GM19438 (cell line): ENCODE measurements around the gene PPHLN1.
"Not testable (repeated sequence)": the region's sequence is repeated elsewhere in the genome, so short reads cannot be mapped to it uniquely, and the experiment has no call there.

ENCODE experiments used
- ATAC-seq: cut with Tn5 transposase; IDR thresholded peaks from one replicate; pipeline ENCODE4 v1.9.1; 2021; ENCODE audit warnings: low read depth; ENCODE audit not compliant: unreplicated experiment

The PPHLN1 gene

DNA sequence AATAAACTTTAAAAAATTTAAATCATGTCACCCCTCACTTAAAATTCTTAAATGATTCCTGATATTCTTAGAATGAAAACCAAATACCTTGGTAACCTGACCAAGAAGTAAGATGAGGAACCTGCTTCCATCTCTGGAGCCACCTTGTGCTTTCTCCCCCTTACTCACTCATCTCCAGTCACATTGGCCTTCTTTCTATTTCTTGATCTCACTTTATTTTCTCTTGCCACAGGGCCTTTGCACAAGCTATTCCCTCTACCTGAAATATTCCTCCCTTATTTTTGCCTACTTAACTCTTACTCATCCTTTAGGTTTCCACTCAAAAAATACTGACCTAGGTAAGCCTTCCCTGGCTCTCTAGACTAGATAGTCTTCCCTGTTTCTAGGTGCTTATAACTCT is 5.2 kb upstream of the PPHLN1 start:
- ATAC-seq, result no peak

DNA sequence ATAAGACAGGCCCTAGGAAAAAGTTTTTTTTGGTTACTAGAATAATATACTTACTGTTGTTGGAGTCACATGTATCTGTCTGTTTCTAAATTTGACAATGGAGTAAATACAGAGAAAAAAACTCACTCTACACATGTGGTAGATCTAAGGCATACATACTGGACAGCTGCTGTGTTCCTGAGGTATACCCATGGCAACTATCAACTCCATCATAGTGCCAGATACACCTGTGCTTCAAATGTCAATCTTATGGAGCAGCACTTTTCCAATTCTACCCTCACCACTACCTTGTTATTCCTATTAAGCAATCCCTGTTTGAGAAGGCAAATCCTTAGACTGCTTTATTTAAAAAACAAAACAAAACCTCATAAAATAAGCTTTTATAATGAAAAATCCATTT is 3.4 kb upstream of the PPHLN1 start:
- no peak for ATAC-seq

DNA sequence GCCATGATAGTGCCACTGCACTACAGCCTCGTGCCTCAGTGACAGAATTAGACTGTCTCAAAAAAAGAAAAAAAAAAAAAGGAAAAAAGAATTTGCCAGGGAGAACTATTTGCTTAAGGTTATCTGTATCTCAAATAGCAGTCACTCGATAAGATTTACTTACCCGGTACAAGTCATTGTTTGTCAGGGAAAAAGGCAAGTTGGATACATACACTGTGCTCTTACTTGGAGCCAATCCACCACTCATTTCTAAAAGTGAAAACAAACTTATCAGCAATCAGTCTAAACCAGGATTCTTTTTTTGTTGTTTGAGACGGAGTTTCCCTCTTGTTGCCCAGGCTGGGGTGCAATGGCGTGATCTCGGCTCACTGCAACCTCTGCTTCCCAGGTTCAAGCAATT is 2.1 kb upstream of the PPHLN1 start:
- ATAC-seq, result no peak

DNA sequence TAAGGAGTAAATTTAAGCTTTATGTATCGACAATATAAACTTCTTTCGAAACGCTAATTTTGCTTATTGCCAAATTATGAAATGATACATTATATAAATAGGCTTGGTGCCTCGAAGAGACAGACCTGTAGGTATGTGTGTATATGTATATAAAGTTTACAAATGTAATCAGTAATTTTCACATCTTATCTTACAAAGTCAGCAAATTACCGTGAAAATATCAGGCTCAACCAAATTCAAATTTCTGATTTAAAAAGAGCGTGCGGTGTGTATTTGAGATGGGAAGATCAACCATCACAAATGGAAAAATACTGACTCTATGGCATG is 678 bp upstream of the PPHLN1 start:
- ATAC-seq, result no peak

DNA sequence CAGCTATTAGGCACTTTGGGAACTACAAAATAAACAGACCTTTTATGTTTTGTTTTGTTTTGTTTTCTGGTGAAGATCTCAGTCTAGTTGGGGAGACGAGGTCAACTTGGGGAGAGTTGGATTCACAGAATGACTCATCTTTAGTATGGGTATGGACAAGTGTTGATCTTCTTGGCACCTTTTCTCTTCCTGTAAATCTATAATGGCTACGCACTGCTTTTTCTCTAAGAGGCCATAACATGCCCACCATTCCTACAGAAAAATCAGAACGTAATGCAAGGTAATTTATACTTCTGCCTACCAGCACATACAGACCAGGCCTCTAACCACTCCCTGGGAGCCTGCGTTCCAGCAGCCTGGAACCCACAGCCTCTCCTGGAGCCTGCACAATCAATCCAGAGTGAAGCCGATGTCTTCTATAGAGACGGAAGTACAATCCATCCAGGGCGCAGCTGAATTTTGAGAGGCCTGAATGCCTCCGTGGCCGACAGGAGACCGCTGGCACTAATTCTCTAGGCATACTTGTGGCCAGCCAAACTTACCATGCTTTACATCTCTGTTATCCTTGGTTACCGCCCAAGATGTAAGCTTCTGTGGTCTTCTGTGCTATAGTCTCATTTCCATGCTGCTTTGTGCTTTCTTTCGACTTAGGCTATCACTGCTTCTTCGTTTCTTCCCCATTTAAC is 717 bp downstream of the PPHLN1 start:
- peak; percentile 20 for ATAC-seq

DNA sequence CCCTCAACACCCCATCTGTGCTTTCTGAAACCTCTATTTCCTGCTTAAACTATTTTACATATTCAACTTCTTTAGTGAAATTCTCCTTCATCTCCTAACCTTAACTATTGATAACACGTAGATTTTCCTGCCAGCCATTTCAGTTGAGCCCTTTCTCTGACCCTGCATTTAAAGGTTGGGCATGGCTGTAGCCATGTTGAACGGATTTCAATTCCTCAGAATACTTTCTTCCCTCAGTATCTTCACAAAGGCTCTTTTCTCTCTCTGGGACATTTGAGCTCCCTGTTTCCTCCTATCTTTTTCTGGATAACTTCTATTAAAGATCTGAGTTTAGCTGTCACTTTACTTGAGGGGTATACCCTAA is 1.2 kb downstream of the PPHLN1 start:
- no peak for ATAC-seq

DNA sequence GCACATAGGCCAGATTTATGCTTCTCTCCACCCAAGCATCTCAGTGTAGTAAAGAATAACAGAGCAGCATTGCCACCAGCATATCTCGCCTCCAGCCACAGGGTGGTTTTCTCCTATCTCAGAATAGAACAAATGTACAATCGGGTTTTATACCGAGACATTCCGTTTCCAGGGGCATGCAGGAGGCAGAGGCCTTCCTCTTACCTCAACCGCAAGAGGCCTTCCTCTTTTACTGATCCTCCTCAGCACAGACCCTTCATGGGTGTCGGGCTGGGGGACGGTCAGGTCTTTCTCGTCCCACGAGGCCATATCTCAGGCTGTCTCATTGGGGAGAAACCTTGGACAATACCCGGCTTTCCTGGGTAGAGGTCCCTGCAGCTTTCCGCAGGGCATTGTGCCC is 4.1 kb downstream of the PPHLN1 start:
- ATAC-seq, result not testable (repeated sequence)

DNA sequence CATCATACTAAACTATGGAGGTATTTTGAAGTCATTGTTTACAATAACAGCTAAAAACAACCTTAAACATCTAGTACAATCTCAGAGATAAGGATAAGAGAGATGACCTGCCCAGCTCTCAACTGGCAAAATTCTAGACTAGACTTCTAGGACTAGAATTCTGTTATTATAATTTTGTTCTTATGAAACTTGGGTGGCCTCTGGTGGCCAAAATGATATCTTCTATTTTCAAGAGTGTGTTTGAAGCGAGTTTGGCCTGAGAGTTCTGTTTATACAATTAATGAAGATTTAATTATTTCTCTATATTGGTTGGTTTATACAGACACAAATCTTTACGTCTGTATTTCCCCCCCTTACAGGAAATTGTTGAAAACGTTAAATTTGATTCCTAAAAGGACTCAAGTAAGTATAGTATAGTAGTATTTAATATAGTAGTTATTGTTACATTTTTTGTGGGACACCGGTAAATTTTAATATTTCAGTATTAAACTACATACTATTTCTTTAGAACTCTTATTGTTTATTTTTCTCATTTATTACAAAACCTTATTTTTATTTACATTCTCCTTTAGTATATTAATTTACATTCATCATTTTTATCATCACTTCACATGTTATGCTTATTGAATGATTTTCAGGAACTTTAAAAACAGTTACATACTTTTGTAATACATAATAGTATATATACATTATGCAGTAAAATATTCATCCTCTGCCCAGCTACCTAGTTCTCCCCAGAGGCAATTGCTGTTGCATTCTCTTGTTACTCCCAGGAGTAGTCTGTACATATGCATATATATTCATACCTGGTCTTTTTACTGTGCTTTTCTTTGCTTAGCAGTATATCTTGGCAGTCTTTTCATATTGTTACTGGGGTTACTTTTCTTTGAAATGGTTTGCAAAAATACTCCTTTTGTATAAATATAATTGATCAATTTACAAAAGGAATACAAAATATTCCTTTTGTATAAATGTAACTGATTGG is 6.6 kb downstream of the PPHLN1 start:
- no peak for ATAC-seq

DNA sequence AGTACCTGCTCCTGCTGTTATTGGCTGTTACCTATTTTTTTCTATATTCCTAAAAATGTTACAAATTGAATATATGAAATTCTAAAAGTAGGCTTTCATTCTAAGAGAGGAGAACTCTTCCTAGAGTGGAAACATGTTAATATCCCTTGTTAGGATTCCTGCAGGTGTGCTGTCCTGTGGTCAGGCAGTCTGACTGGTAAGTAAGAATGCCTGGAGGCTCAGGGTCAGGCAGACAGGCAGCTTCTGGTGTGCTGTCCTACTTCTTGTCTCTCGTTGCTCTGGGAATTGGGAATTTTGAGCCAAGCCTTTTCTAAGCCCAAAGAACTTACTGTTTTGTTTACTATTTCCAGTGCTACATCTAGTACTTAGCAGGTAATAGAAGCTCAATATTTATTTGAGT is 10.3 kb downstream of the PPHLN1 start:
- no peak for ATAC-seq

DNA sequence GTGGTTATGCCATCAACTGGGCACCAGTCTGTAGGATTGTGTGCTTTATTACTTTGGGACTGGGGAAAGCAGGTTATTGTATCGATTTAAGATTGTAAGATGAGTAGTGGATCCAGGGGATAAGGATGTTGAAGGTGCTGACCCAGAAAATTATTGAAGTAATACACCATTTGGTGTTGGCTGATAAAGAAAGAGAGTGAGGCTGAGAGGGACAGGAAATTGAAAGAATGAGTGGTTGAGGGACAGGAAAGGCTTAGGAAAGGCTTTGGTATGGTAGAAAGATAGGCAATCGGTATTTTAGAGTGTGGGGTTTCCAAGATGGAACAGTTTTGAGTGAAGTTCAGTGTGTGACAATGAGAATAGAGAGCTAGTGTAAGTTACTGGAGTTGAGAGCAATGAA is 12.3 kb downstream of the PPHLN1 start:
- no peak for ATAC-seq

DNA sequence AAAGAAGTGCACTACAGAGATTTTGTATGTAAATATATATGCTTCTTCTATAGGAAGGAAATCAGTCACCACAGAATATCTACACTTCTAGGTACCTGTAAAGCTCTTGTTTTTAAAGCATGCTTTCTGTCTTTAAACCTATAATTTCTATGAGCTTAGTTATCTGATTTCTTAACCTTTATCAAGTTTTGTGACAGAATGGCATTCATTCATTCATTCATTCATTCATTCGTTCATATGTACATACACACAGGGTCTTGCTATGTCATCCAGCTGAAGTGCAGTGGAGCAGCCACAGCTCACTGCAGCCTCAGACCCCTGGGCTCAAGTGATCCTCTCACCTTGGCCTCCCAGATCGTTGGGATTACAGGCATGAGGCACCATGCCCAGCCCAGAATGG is 16.1 kb downstream of the PPHLN1 start:
- ATAC-seq, result no peak

DNA sequence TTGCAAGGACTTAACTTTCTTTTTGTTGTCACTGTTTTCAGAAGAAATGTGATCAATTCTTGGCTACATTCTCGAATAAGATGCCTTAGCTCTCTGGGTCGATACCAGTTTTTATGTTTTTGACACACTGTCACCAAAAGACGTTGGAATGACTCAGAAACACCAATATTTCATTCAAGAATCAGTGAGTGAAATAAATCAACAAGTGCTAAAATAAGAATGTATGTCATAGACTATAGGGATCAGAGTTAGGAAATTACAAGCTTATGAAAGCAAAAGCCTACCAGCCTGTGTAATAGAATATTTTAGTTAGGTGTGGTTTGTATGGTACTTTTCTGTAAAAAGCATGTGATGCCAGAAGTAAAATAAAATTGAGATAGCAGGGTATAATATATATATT is 17.8 kb downstream of the PPHLN1 start:
- ATAC-seq, result no peak

DNA sequence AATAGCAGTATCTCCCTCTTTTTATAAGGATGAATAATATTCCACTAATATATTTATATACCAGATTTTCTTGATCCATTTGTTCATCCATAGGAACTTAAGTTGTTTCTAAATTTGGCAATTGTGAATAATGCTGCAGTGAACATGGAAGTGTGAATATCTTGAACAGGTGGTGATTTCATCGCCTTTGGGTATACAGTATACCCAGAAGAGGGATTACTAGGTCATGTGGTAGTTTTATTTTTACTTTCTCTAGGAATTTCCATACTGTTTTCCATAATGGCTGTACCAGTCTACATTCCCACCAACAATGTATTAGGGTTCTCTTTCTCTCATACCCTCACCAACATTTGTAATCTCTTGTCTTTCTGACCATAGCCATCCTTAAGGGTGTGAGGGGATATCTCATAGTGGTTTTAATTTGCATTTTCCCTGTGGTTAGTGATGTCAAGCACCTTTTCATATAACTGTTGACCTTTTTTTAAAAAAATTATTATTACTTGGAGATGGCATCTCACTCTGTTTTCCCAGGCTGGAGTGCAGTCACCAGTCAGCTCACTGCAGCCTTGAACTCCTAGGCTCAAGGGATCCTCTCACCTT is 20.5 kb downstream of the PPHLN1 start:
- ATAC-seq, result no peak

DNA sequence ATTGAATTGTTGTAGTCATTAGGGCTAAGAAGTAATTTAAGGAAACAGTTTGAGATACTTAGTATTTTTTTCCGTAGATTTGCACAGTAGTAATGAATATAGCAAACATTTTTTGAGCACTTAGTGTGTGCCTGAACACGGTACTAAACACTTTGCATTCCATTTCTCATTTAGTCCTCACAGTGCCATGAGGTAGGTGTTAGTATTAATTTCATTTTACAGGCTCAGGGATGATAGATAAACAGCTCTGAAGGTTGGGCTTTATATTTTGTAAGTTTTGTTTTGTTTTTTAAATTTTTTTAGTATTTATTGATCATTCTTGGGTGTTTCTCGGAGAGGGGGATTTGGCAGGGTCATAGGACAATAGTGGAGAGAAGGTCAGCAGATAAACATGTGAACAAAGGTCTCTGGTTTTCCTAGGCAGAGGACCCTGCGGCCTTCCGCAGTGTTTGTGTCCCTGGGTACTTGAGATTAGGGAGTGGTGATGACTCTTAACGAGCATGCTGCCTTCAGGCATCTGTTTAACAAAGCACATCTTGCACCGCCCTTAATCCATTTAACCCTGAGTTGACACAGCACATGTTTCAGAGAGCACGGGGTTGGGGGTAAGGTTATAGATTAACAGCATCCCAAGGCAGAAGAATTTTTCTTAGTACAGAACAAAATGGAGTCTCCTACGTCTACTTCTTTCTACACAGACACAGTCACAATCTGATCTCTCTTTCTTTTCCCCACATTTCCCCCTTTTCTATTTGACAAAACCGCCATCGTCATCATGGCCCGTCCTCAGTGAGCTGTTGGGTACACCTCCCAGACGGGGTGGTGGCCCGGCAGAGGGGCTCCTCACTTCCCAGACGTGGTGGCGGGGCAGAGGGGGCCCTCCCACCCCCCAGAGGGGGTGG is 23.4 kb downstream of the PPHLN1 start:
- ATAC-seq, result not testable (repeated sequence)

DNA sequence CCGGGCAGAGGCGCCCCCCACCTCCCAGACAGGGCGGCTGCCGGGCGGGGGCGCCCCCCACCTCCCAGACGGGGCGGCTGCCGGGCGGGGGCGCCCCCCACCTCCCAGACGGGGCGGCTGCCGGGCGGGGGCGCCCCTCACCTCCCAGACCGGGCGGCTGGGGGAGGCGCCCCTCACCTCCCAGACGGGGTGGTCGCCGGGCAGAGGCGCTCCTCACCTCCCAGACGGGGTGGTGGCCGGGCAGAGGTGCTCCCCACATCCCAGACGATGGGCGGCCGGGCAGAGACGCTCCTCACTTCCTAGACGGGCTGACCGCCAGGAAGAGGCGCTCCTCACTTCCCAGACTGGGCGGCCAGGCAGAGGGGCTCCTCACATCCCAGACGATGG is 24.0 kb downstream of the PPHLN1 start:
- not testable (repeated sequence) for ATAC-seq

DNA sequence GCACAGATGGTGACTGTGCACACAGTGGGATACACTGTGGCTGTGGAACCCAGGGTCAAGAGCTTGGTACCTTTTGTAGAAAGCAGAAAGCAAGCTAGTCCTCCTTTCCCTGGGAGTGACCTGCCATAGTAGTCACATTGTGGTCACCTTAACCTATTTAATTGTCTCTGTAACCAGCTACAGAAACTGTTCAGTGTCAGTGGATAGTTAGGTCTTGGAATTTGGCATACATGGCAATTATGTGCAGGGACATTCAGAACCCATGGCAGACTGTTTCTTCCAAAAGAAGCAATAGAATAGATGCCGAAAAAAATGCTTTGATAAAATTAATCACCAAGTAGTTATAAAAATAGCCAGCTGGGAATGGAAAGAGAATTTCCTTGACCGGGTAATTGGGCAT is 30.4 kb downstream of the PPHLN1 start:
- ATAC-seq, result no peak

DNA sequence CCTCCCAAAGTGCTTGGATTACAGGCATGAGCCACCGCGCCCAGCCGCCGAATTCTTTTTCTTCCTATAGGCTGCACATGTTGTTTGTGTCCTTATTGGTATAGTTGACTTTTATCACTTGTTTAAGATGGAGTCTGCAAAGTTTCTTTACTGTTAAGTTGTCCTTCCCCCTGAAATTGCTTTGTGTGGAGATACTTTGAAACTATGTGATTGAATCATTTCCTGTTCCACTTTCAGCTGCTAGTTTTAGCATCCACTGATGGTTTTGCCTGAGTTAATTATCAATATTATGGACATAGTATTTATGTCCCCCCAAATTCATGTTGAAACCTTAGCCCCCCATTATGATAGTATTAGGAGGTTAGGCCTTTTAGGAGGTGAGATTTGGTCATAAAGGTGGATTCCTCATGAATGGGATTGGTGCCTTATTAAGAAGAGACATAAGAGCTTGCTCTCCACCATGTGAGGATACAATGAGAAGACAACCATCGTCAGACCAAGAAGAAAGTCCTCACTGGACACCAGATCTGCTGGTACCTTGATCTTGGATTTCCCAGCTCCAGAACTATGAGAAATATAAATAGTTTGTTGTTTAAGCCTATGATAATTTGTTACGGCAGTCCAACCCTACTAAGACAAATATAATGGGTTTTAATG is 34.9 kb downstream of the PPHLN1 start:
- peak; percentile 88 for ATAC-seq

DNA sequence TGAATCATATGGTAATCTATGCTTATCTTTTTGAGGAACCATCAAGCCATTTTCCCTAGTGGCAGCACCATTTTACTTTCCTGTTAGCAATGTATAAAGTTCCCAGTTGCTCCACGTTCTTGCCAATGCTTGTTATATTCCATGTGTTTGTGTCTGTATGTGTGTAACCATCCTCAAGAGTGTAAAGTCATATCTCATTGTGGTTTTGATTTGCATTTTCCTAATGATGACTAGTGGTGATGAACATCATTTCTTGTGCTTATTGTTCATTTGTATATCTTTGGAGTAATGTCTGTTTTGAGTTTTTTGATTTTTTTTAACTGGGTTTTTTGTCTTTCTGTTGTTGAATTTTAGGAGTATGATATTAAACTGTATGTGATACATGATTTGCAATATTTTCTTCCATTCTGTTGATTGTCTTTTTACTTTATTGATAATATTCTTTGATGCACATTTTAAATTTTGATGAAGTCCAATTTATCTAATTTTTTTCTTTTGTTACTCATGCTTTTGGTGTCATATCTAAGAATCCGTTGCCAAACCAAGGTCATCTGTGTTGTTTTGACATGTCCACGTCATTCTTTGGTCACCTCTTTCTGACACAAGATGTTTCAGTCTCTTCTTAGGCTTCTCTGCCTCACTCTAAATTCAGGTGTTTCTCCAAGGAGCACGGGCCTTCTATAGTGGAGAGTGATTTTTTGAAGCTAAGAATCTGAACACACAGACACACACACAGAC is 36.1 kb downstream of the PPHLN1 start:
- no peak for ATAC-seq

DNA sequence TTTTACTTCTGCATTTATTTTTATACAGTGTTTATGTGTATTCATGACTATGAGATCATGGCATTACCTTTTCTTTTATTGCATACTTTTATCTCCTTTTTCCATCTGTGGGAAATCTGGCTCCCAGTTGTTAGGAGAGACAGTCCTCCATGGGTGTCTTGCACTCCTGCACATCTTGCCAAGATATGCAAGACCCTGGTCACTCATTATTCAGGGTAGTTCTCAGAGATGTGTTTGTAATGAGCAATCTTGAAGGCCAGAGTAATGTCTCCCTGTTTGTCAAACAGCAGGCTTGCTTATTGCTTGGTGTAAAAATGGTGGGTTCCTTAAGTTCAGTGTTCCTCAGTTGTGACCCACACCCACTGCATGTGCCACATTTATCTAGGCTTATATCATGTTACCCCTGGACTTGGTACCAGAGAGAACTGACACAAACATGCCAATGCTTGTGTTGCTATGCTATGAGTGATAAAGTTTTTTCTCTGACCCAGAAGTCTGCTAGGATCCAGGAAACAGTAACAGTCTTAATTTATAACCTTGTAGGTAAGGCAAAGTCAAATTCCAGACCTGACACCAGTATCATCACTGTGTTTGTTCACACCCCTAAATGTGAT is 36.8 kb downstream of the PPHLN1 start:
- ATAC-seq, result no peak
